Astrocyte of the spinal cord (primary cell): Measurements from ENCODE around the gene SNX5.

Source experiments
- DNase-seq: peaks from one replicate; pipeline ENCODE4 v3.0.0; 2011; ENCODE audit warnings: low read depth, low spot score
- H3K4me3 ChIP-seq: 2 replicates; pipeline ENCODE4 v1.5.1; 2011; ENCODE audit warnings: low read depth, mild to moderate bottlenecking, low read length, moderate library complexity
- CTCF ChIP-seq: IDR thresholded peaks from 2 replicates; pipeline ENCODE4 v1.5.1; 2012; ENCODE audit warnings: low read depth, mild to moderate bottlenecking, low read length, inconsistent platforms
- in situ Hi-C: cut with HindIII; loops from 2 replicates; pipeline ENCODE4 v1.10.0; 2017; ENCODE audit warnings: low sequenced_read_pairs

SNX5 gene

DNA sequence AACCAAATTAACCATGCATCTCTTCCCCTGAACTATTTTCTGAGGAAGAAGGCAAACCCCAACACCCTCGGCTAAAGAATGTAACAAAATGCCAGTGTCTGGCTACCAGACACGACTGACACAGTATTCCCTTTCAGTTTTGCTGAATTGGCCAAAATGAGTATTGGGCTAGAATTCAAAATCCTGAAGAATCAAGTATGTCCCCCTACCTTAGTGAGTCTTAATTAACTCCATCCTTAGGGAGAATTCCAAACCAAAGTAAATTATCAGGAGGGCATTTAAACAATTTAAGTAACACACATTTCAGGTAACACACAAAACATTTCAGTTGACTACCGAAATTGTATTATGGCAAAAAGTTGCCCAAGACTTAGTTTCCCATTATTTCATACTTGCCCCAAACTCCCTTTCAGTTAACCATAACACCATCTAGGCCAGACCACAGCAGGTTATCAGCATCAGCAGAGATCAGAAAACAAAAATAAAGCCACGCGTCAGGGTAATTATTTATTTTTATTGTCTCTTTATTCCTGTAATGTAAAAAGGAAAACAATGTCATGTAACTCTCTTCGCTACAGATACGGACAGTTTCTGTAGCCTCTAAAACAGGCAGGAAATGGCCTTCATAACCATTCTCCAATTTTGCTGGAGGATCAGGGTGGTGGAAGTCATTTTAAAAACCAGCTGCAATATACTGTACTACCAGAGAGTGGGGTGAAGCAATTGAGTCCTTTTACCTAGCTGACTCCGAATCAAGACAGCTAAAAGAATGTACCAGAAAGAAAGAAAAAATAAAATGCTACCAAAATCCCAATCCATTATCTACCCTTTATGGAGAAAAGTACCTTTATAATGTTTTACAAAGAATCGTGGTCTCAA lies 1.9 kb downstream of the SNX5 start:
- DNase-seq: peak; percentile 52
- peak; percentile 26 for TF ChIP-seq CTCF
- H3K4me3 ChIP-seq: peak overlapping the region; percentile 90
- in situ Hi-C loops: no loop called here

GRCh38 chr20:17965042-17965697 lies 3.4 kb downstream of the SNX5 start:
- H3K4me3 ChIP-seq: peak overlapping the region; percentile 90
- no peak for DNase-seq
- in situ Hi-C loops: no loop called here
- no peak for TF ChIP-seq CTCF

DNA sequence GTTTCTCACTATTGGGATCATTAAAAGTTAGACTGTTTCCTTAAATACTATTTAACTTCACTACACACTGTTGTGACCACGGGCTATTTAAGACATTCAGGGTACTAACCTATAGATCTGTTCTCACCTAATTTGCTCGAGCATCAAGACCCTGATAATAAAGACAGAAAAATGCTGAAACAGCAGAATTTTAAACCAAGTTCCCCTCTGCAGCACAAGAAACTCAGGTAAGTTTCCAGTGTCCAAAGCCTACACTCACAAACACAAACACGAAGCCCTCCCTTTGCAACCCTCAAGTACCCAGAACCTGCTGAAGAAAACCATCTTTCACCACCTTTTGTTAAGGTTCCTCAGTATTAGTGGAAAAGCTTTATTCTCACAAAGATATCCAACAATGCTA lies 4.0 kb downstream of the SNX5 start:
- TF ChIP-seq CTCF: no peak
- no peak for DNase-seq
- no peak overlapping the region for H3K4me3 ChIP-seq
- in situ Hi-C loops: no loop called here

GRCh38 chr20:17964073-17964472 lies 4.5 kb downstream of the SNX5 start:
- TF ChIP-seq CTCF: no peak
- in situ Hi-C loops: no loop called here
- DNase-seq: no peak
- H3K4me3 ChIP-seq: no peak overlapping the region

DNA sequence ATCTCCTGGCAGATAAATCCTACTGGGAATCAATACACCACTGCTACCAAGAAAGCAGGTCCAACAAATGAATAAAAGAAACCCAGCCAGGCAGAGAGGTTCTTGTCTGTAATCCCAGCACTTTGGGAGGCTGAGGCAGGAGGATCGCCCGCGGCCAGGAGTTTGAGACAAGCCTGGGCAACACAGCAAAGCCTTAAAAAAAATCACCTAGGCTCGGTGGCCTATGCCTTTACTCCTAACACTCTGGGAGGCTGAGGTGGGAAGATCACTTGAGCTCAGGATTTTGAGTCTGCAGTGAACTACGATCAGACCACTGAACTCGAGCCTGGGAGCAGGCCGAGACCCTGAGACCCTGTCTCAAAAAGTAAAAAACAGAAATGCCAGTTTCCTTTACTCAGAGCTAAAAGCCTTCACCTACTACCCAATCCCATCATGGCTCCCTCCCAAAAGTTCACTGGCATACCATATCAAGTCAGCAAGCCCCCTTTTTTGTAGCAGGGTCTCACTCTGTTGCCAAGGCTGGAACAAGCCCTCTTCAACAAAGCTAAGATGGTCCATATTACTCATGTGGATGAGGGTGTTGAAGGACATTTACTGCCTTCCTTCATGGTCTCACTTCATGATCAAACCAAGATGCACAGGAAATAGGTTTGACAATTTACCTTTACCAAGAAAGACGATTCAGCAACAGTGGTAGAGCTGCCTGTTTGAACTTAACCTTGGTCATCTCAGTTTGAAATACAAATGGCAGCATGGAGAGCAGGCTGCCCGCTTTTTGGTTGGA lies 5.3 kb downstream of the SNX5 start:
- H3K4me3 ChIP-seq: no peak overlapping the region
- in situ Hi-C loops: no loop called here
- TF ChIP-seq CTCF: no peak
- no peak for DNase-seq

DNA sequence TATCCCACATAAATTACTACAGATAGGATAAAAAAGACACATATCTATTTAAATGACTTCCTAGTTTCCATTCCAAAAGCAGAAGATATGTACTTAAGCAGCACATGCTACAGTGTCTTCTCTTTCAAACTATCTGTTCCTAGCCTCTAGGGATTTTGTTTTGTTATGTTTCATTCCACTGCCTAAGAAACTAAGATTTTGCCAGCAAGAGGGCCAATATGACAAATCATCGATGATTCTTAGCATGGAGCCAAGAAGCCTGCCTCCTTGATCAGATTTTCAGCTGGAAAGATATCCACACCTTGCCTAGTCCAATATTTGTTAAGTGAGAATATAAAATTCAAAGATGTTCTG lies 7.0 kb downstream of the SNX5 start:
- DNase-seq: peak; percentile 36
- in situ Hi-C loops: no loop called here
- TF ChIP-seq CTCF: no peak
- no peak overlapping the region for H3K4me3 ChIP-seq
